Panc1 (cell line): ENCODE data around the gene ZDHHC4. TPM values are rescaled to one million over a fixed set of nuclear protein-coding genes. Genes with fewer than 3 reads are reported as not detected.

Experiments
- ATAC-seq: fragments of 200-7000 bp; cut with Tn5 transposase; 2 replicates; pipeline ENCODE4 v1.9.1; 2020; ENCODE audit warnings: mild to moderate bottlenecking, moderate library complexity
- BruUV-seq: library from RNA; stranded (reverse); fragments of 400-500 nt; replicated peaks from 2 replicates; lab custom pipeline; 2021; lab: Mats Ljungman, UMichigan
- CTCF ChIA-PET: fragments of 300-600 bp; sonication (Branson Sonifier 250); formaldehyde crosslinking; loops from one replicate; lab custom pipeline; 2022; ENCODE audit warnings: antibody characterized with exemption; lab: Charles Lee
- POLR2A ChIA-PET: fragments of 300-600 bp; sonication (Branson Sonifier 250); formaldehyde crosslinking; loops from one replicate; lab custom pipeline; 2022; ENCODE audit warnings: antibody characterized with exemption; lab: Charles Lee
- DNase-seq: peaks from one replicate; pipeline ENCODE4 v3.0.0-alpha.2; 2010; ENCODE audit warnings: low read depth, low spot score
- H3K27ac ChIP-seq: 2 replicates; pipeline ENCODE4 v1.5.1; 2011; ENCODE audit warnings: mild to moderate bottlenecking, low read length, inconsistent platforms
- H3K27me3 ChIP-seq: fragments of 200-500 bp; sonication (Bioruptor generic); 2 replicates; pipeline ENCODE4 v1.6.0; 2014; ENCODE audit warnings: low read length, inconsistent platforms; ENCODE audit not compliant: control insufficient read depth, insufficient read depth
- H3K36me3 ChIP-seq: fragments of 200-500 bp; sonication (Bioruptor generic); 2 replicates; pipeline ENCODE4 v1.5.1; 2014; ENCODE audit warnings: inconsistent platforms, mild to moderate bottlenecking, low read length, moderate library complexity; ENCODE audit not compliant: control insufficient read depth, insufficient read depth
- H3K4me1 ChIP-seq: 2 replicates; pipeline ENCODE4 v1.5.1; 2011; ENCODE audit warnings: inconsistent platforms, mild to moderate bottlenecking, low read length, moderate library complexity; ENCODE audit not compliant: control insufficient read depth, insufficient read depth
- H3K4me3 ChIP-seq, 2 experiments: 2 replicates each; pipeline ENCODE4 v1.5.1; 2011 to 2012; ENCODE audit warnings: low read depth in 2 of 2, low read length in 2 of 2, mild to moderate bottlenecking in 2 of 2, inconsistent platforms in 1 of 2, moderate library complexity in 1 of 2
- H3K9me3 ChIP-seq: fragments of 200-500 bp; sonication (Bioruptor generic); 2 replicates; pipeline ENCODE4 v1.5.1; 2014; ENCODE audit warnings: low read depth, mild to moderate bottlenecking, inconsistent platforms, low read length, moderate library complexity; ENCODE audit not compliant: control insufficient read depth, insufficient read depth
- POLR2AphosphoS5 ChIP-seq: IDR thresholded peaks from 2 replicates; pipeline ENCODE4 v1.6.1; 2012; ENCODE audit warnings: mild to moderate bottlenecking, low read depth, low read length, moderate library complexity
- REST ChIP-seq, 2 experiments: IDR thresholded peaks; 2 replicates each; pipeline ENCODE4 v1.6.1; 2011 to 2012; ENCODE audit warnings: low read depth in 2 of 2, control low read depth in 1 of 2, low read length in 1 of 2, mild to moderate bottlenecking in 1 of 2, moderate library complexity in 1 of 2; ENCODE audit not compliant: insufficient read depth in 1 of 2
- SIN3A ChIP-seq: IDR thresholded peaks from 2 replicates; pipeline ENCODE4 v1.6.1; 2012; ENCODE audit warnings: low read depth, mild to moderate bottlenecking, low read length, moderate library complexity, borderline replicate concordance; ENCODE audit not compliant: insufficient read depth
- TCF7L2 ChIP-seq: IDR thresholded peaks from 2 replicates; pipeline ENCODE4 v1.6.1; 2011; ENCODE audit warnings: mild to moderate bottlenecking, low read depth, low read length, inconsistent platforms
- in situ Hi-C: cut with HindIII; loops from 2 replicates; pipeline ENCODE4 v1.10.0; 2016; ENCODE audit warnings: low sequenced_read_pairs, low pct_unique_long_range_greater_than_20kb
- intact Hi-C: fragments of 100-400 bp; cut with micrococcal nuclease; formaldehyde crosslinking; loops from one replicate; pipeline ENCODE4 v1.10.0; 2022; ENCODE audit not compliant: unreplicated experiment
- total RNA-seq: library from RNA; stranded (reverse); gene quantifications from one replicate; pipeline ENCODE4 v1.2.1, GENCODE V29; 2021; ENCODE audit not compliant: unreplicated experiment
- TF ChIP-seq, protein P1 (sequence below): fragments of 450-650 bp; IDR thresholded peaks from 2 replicates; pipeline ENCODE4 v1.5.1; 2017; ENCODE audit warnings: mild to moderate bottlenecking

Gene ZDHHC4
- total RNA-seq, 1 experiment from 2014 or later = 113 TPM

- ATAC-seq = no peak
- Histone ChIP-seq H3K27me3 (peaks cover 3% of the 10 kb centered on the region; the same call in 1 of the 2 replicates), H3K36me3 (no peaks in the 10 kb centered on the region), H3K4me3 (no peak overlapping the region), H3K27ac (no peak overlapping the region), H3K4me1 (no peaks in the 10 kb centered on the region; the same call in 1 of the 2 replicates), H3K9me3 (no peaks in the 10 kb centered on the region)
- CTCF ChIA-PET = interaction anchor here (0.8 kb wide), 1 partner anchor 114 kb away, joined by 4 read pairs; no protein-coding TSS in a partner anchor
- no peak for DNase-seq
- in situ Hi-C loops = no loop called here
- POLR2A ChIA-PET = interaction anchor here (0.6 to 0.7 kb wide), 3 partner anchors 11 to 126 kb away, joined by 3 to 10 read pairs (median 5); no protein-coding TSS in a partner anchor
- intact Hi-C loops = no loop called here
- BruUV-seq = no TSS peak
- TF ChIP-seq POLR2AphosphoS5 = no peak
- no peak for TF ChIP-seq TCF7L2
- TF ChIP-seq, protein P1, sequence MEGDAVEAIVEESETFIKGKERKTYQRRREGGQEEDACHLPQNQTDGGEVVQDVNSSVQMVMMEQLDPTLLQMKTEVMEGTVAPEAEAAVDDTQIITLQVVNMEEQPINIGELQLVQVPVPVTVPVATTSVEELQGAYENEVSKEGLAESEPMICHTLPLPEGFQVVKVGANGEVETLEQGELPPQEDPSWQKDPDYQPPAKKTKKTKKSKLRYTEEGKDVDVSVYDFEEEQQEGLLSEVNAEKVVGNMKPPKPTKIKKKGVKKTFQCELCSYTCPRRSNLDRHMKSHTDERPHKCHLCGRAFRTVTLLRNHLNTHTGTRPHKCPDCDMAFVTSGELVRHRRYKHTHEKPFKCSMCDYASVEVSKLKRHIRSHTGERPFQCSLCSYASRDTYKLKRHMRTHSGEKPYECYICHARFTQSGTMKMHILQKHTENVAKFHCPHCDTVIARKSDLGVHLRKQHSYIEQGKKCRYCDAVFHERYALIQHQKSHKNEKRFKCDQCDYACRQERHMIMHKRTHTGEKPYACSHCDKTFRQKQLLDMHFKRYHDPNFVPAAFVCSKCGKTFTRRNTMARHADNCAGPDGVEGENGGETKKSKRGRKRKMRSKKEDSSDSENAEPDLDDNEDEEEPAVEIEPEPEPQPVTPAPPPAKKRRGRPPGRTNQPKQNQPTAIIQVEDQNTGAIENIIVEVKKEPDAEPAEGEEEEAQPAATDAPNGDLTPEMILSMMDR = no peak
- no peak for TF ChIP-seq REST (IDR thresholded peaks at IDR 0.05; ENCODE audit: insufficient read depth in 1 of 2, low read depth in 2 of 2, low read length in 1 of 2)
- TF ChIP-seq SIN3A = no peak
These were observed 35.6 kb downstream of the ZDHHC4 start for GRCh38 chr7:6612819-6613218.

DNA sequence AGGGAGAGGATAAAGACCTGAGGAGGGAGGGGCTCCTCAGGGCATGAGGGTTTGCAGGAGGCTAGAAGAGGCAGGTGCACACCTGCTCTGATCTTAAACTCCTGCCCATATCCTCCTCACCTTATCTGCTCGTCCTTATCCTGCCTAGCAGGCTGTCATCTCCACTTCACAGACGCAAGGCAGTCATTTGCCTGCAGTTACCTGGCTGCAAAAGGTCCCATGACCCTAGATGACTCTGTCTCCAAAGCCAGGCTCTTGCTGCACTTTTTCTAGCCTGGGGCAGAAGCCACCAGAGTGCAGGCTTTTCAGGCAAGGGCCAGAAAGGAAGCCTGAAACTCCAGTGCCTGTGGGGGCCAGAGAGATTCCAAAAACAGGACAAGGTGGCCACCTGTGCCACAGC is 36.5 kb downstream of the ZDHHC4 start:
- Histone ChIP-seq H3K27ac (no peak overlapping the region), H3K27me3 (peaks cover 3% of the 10 kb centered on the region; the same call in 1 of the 2 replicates), H3K9me3 (no peaks in the 10 kb centered on the region), H3K36me3 (no peaks in the 10 kb centered on the region), H3K4me1 (no peaks in the 10 kb centered on the region; the same call in 1 of the 2 replicates), H3K4me3 (no peak overlapping the region)
- BruUV-seq = no TSS peak
- in situ Hi-C loops = no loop called here
- POLR2A ChIA-PET = no interaction called here
- CTCF ChIA-PET = no interaction called here
- DNase-seq (no peak), ATAC-seq (no peak)
- intact Hi-C loops = no loop called here
- TF ChIP-seq POLR2AphosphoS5 (no peak), REST (IDR thresholded peaks at IDR 0.05; ENCODE audit: insufficient read depth in 1 of 2, low read depth in 2 of 2, low read length in 1 of 2) (no peak), SIN3A (no peak), TCF7L2 (no peak)
- TF ChIP-seq, protein P1 = no peak
